Suppressor macrophage treated with lipopolysaccharide for 1 hour (primary cell): ENCODE results near the gene HTR4.

Experiments used
- DNase-seq, 3 donors: peaks; one replicate each; pipeline ENCODE4 v3.0.0-alpha.2; 2020 to 2022

HTR4 gene

GRCh38 chr5:148606296-148606695 is 48.0 kb downstream of the HTR4 start:
- DNase-seq: no peak

- no peak for DNase-seq
Measured at GRCh38 chr5:148599187-148599586, 55.1 kb downstream of the HTR4 start.

- DNase-seq: no peak
Measured at GRCh38 chr5:148595697-148596096, 58.6 kb downstream of the HTR4 start.

GRCh38 chr5:148586796-148587195 is 67.5 kb downstream of the HTR4 start:
- DNase-seq: no peak

GRCh38 chr5:148585988-148586387 is 68.3 kb downstream of the HTR4 start:
- no peak for DNase-seq

- DNase-seq: no peak
Measured at GRCh38 chr5:148584103-148584502, 70.2 kb downstream of the HTR4 start.

- DNase-seq: no peak
Measured at GRCh38 chr5:148583421-148583965, 70.8 kb downstream of the HTR4 start.

GRCh38 chr5:148574167-148574566 is 80.2 kb downstream of the HTR4 start:
- DNase-seq: no peak

GRCh38 chr5:148573374-148573773 is 81.0 kb downstream of the HTR4 start:
- DNase-seq: no peak

GRCh38 chr5:148569948-148570347 is 84.4 kb downstream of the HTR4 start:
- DNase-seq: no peak

GRCh38 chr5:148565148-148565547 is 89.2 kb downstream of the HTR4 start:
- no peak for DNase-seq

- no peak for DNase-seq
Measured at GRCh38 chr5:148563021-148563420, 91.3 kb downstream of the HTR4 start.

GRCh38 chr5:148561801-148562311 is 92.5 kb downstream of the HTR4 start:
- DNase-seq: no peak

GRCh38 chr5:148559461-148559860 is 94.9 kb downstream of the HTR4 start:
- DNase-seq: no peak

GRCh38 chr5:148558892-148559291 is 95.4 kb downstream of the HTR4 start:
- no peak for DNase-seq

- no peak for DNase-seq
Measured at GRCh38 chr5:148556835-148557234, 97.5 kb downstream of the HTR4 start.

GRCh38 chr5:148554621-148555020 is 99.7 kb downstream of the HTR4 start:
- no peak for DNase-seq

GRCh38 chr5:148543727-148544126 is 110.6 kb downstream of the HTR4 start:
- no peak for DNase-seq

- DNase-seq: no peak
Measured at GRCh38 chr5:148542812-148543211, 111.5 kb downstream of the HTR4 start.

GRCh38 chr5:148541054-148541835 is 113.1 kb downstream of the HTR4 start:
- no peak for DNase-seq

- DNase-seq: no peak
Measured at GRCh38 chr5:148540647-148541046, 113.7 kb downstream of the HTR4 start.

- no peak for DNase-seq
Measured at GRCh38 chr5:148539851-148540250, 114.5 kb downstream of the HTR4 start.

GRCh38 chr5:148535190-148535589 is 119.1 kb downstream of the HTR4 start:
- DNase-seq: no peak

- no peak for DNase-seq
Measured at GRCh38 chr5:148532969-148533670, 121.2 kb downstream of the HTR4 start.
